HK-2 (cell line): ENCODE results near the gene LMF1.

ENCODE experiments used
- DNase-seq: peaks from one replicate; pipeline ENCODE4 v3.0.0-alpha.2; 2018; ENCODE audit not compliant: unreplicated experiment

The LMF1 gene

DNA sequence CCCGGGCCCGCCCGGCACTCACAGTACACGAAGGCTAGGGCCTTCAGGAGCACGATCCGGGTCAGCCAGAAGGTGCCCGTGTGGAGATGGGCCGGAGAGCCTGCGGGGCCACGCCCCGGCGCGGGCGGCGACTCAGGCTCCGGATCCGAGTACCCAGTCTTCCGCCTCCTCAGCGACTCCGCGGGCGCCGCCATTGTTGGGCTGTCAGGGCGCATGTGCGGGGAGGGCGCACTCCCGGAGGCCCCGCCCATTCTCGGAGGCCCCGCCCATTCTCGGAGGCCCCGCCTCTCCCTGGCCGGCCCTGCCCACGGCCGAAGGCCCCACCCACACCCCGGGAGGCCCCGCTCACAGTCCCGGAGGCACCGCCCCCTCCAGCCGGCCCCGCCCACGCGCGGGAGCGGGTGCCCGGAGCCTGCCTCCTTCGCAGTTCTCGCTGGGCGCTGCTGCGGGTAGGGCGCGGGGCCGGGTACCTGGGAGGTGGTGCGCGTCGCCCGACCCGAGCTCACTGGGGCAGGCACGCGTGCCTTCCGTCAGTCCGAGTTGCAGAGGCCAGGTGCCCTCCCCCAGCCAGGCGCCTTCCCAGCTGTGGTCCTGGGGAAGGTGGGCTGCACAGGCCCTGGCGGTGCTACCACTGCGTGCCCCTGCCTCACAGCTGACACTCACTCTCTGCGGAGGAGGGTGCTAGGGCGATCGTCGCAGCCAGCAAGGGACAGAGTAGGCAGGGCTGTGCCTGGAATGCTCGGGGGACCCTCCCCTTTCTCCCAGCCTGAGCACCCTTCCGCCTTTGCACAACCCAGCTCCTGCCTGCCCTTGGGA lies at the start of gene LMF1:
TSS of gene LMF1 (minus strand) at position 219 of the 816 bp plus-strand sequence. CDS start at position 215, 4 bp downstream.
- DNase-seq, result peak; percentile 88

DNA sequence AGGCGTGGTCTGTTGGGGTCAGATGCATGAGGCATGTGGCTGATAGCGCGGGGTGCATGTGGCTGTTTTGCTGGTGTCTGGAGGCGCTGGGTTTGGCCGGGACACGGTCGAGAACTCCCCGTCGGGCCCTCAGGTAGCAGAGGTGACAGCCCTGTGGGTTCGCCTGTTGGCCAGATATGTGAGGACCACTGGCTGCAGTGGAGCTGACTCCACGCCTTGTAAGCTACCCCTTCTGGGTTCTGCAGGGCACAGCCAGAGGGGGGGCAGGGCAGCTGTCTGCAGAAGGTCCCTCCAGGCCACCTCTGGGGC lies 49.3 kb upstream of the LMF1 start:
- DNase-seq, result no peak

DNA sequence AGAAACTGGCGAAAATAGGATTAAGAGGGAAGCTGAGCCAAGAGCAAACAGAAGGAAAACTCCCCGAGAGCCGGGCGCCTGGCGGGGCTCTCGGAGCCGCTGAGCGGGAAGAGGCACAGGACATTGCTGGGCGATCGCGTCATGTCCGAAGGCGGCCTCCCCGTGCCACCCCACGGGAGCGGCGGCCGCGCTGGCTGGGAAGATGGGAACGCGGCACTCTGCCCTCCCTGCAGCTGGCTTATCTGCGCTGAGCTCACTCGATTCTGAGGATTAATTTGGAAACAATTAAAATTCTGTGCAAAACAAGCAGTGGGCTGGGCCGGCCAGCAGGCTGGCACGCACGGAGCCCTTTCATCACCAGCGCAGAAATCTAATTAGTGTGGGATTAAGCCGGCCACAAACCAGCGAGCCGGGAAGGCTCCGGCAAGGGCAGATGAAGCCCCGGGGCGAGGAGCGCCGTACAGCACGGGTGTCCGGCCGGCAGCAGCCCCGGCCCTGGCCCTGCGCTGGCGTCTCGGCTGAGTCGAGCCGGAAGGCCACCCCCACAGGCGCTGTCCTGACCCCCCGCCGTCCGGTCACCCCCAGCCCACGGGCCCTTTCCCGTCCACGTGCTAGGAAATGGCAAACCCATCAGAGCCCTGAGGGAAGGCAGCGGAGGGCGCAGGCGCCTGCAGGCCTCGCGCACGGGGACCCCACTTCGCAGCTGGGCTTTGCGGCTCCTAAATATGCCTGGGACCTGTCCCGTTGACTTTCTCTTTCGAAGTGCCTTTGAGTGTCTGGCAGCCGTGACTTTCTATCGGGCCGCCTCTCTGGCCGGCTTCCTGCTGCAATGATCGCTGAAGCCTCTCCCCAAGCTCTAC lies 48.7 kb upstream of the LMF1 start:
- DNase-seq, result peak; percentile 57

DNA sequence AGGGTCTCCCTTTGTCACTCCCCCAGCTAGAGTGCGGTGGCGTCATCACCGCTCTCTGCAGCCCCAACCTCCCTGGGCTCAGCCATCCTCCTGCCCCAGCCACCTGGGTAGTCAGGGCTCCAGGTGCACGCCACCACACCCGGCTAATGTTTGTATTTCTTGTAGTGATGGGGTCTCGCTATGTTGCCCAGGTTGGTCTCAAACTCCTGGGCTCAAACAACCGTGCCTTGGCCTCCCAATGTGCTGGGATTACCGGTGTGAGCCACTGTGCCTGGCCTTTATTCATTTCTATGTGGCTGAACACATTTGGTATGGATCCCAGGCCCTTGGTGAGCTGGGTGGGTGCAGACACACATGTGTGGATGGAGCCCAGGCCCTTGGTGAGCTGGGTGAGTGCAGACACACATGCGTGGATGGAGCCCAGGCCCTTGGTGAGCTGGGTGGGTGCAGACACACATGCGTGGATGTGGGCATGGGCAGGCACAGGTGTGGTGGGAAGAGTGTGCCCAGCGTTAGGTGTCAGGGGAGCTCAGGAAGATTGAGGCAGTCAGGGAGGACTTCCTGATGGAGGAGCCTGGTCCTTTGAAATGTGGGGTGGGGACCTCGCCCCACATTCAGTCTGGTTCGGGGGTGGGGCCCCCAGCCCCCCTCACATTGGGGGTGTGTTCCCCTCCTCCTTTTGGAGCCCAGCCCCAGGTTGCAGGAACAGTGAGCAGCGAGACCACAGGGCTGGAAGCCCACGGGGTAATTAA lies 47.8 kb upstream of the LMF1 start:
- no peak for DNase-seq

DNA sequence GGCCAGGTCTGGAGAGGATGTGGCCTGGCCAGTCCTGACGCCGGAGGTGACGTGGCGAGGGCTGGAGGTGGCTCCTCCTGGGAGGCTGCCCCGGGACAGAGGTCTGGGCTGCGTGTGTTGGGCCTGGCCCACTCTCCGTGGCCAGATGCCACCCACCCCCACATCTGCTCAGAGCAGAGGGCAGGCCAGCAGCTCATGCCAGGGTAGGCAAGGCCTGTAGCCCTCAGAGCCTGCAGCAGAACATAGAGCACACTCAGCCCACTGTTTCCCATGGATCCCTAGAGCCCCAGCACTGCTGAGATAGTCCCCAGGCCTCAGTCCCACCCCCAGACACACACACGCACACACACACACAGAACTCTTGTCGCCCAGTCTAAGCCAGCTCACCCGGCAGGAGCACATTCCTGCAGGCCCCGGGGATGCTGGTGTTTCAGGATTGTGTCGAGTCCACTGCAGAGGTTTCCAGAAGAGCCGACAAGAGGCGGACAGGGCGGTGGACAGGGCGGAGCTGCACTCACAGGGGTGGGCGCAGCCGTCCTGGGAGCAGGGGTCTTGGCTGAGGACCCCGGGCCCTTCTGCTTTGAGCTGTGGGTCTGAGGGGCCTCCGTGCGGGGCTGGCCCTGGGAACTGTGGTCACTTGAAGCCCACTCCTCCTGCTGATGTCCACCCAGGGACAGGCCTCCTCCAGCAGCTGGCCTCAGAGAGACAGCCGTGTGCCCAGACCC lies 44.1 kb upstream of the LMF1 start:
- no peak for DNase-seq

DNA sequence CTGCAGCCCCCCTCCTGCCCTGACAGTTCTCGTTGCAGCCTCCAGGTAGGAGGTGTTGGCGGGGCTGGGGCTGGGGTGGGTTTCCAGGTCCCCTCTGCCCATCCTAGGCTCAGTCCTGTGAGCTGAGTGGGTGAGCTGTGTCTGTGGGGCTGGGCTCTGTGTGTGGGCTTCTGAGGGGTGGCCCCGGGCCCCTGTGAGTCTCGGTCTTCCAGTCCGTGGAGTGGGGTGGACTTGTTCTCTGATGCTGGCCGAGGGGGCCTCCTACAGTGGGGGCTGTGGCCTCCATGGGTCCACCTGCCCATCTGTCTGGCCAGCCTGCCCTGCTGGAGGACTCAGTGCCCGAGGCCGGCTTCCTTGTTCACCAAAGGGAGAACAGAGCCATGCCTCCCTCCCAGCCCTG lies 43.4 kb upstream of the LMF1 start:
- DNase-seq, result no peak

DNA sequence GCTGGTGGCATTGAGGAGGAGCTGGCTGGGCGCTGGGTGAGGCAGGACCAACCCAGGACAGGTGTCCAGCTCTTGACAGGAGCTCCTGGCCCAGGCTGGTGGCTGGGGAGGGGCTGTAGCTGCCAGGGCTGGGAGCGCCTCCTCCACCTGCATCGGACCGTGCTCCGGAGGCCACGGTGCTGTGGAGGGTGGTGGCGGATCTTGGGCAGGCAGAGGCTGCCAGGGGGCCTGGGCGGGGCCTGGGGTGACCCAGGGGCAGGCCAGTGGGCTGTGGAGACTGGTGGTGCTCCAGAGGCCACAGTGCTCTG lies 42.8 kb upstream of the LMF1 start:
- DNase-seq, result no peak

DNA sequence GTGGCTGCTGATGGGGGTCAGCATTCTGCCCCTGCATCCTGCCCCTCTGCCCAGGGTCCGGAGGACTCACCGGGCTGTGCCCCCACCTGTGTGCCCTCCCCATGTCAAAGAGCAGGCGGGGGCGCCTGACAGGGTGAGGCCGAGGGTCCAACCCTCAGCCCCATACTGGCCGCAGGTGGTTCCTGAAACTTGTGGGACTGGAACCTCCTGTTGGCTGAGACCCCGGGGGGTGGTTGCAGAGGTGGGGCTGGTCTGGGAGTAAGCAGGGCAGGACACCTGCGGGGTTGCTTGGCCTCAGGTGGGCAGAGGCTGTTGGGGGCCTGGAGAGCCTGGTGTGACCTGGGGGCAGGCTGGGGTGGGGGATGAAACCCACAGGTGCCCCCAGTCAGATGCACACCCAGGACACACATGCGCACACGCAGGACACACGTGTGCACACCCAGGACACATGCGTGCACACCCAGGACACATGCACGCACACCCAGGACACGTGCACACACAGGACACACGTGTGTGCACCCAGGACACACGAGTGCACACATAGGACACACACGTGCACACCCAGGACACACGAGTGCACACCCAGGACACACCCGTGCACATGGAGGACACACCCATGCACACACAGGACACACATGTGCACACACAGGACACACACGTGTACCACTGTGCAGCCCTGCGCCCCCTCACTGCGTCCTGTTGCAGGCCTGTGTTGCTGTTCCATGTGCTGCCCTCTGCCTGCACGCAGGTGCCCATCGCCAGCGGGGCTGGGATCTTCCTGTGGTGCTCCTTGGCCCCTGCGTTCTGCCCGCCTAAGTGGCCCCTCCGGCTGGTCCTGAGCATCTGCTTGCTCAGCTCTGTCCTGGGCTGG lies 42.2 kb upstream of the LMF1 start:
- no peak for DNase-seq

DNA sequence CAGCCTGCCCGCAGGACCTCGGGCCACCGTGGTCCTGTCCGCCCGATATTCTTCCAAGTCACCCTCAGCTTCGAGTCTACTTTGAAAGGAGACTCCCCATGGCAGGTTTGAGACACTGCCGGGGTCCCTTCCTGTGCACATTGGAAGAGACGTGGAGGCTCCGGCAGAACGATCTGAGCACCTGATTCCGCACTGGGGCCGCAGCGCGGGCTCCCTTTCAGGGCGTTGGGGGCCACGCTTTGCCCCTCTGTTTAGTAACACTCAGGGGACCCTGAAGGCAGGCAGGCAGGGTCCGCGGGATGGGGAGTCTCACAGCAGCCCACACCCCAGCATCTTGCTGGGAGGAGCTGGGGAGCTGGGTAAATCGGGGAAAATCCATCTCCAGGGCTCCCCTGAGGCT lies 41.4 kb upstream of the LMF1 start:
- DNase-seq, result no peak

DNA sequence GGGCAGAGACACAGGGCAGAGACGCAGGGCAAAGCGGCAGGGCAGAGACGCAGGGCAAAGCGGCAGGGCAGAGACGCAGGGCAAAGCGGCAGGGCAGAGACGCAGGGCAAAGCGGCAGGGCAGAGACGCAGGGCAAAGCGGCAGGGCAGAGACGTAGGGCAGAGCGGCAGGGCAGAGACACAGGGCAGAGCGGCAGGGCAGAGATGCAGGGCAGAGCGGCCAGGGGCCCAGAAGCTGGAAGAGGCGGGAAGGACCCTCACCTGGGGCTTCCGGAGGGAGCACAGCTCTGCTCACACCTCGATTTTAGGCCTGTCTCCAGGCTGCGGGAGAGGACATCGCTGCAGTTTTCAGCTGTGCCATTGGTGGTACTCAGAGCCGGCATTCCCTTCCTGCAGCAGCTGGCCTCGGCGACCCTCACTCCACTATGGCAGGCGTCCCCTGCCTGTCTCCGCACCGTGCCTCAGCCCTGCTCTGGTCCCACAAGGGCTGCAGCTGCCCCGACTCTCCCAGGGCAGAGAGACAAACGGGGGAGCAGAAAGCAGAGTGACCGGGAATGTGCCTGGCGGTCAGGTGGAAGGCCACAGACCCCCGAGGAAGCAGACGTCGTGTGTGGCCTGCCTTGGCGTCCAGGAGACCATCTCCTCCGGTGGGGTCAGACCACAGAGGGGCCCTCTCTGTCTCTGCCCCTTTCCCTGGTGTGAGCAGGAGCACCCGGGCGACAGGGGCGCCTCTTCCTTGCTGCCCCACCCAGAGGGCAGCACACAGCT lies 40.7 kb upstream of the LMF1 start:
- no peak for DNase-seq

DNA sequence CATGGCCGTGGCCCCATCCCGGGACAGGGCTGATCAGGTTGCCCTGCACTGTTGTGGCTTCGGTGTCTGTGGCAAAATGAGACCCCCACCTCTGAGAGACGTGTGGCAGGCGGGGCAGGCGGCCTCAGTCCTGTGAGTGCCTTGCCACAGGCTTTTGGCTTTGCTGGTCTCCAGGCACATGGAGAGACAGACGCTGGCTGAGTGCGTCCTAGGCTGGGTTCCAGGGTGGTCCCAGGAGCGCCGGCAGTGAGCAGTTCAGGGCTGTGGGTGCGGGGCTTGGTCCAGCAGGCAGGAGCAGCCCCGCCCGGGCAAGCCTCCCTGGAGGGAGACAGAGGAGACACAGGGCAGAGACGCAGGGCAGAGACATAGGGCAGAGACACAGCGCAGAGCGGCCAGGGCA lies 40.0 kb upstream of the LMF1 start:
- DNase-seq, result no peak

DNA sequence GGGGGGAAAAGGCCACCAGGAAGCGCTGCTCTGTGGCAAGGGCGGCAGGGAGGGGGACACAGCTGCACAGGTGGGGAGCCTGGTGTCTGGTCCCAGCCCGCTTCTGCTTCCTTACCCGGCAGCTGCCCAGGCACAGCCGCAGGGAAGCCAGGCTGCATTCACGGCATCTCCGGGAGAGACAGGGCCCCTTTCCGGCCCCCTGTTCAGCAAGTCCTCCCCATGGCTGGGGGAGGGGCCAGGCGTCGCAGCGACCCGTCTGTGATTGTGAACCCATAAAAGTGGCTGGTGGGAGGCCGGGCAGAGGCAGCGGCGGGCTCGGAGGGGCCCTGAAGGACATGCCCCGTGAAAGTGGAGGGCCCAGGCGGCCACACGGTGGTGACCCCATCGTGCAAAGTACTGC lies 39.5 kb upstream of the LMF1 start:
- DNase-seq, result no peak

DNA sequence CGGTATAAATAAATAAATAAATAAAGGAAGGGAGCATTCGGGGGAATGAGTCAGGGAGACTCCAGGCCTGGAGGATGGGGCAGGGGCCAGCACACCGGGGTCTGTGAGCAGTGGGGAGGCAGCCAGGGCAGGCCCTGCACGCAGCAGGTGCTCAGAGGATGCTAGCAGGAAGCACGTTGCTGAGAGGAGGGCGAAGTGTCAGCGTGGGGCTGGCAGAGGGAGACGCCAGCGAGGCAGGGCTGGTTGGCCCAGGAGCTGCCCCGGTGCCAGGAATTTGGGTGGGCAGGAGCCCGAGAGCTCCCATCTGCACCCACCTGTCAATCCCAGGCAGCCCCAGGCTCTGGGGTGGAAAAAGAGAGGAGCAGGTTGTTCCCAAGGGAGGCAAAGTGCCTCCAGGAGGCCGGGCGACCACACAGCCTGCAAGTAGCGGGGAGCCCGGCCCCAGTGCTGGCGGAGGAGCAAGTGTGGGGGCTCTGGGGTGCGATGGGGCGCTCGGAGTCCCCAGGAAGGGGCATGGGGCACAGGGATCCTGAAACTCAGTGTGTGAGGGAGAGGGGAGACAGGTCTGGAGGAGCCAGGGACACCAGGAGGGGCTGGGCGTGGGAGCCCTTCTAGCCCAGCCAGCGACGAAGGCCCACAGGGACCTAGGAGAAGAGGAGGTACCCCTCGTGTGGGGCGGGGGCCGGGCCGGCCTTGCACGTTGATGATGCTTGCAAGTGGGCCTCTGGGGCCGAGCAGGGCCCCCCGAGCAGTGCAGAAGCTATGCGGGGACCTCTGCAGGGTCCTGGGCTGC lies 38.8 kb upstream of the LMF1 start:
- no peak for DNase-seq

DNA sequence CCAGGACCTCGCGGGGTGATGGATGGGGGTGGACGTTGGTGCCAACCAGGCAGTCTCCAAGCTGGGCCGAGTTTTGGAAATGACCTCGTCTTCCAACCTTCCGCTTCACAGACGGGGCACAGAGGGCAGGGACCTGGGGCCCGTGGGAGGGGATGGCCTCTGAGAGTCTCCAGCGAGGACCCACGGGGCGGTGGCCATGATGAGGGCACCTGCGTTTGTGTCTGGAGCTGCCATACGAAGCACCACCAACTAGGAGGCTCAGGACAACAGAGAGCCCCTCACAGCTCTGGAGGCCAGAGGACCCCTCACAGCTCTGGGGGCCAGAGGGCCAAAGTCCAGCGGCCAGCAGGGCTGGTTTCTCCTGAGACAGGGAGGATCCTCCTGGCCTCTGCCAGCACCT lies 37.3 kb upstream of the LMF1 start:
- no peak for DNase-seq

DNA sequence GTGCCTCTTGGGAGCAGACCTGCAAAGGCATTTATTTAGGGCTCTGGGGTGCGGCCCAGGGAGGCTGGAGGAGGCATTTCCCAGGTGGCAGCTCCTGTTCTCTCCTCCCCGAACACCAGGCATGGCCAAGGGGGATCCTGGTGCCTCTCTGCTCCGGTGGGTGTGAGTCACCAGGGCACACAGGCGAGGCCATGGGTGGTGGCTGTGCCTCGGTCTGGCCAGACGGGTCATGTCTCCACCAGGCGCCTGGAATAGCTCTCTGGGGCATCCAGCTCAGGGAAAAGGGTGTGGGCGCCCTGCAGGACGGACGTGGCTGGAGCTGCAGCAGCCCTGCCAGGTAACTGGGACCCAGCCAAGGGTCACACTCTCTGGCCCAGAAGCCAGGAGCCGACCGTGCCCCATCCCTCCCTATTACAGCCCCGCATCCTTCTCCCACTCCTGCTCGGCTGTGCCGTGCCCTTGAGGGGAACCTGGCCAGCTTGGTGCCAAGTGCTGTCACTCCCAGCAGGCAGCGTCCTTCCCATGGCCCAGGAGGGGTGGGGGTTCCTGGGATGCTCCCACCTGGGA lies 36.6 kb upstream of the LMF1 start:
- no peak for DNase-seq

DNA sequence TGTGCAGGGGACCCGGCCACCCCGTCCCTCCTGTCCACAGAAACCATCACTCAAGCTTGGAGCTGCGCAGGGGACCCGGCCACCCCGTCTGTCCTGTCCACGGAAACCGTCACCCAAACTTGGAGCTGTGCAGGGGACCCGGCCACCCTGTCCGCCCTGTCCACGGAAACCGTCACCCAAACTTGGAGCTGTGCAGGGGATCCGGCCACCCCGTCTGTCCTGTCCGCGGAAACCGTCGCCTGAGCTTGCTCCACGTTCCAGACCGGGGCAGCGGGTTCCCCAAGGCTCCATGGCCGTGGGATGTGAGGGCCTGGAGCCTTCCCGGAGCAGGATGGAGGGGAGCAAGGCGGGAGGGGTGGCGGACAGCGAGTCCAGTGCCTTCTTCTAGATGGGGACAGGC lies 36.0 kb upstream of the LMF1 start:
- no peak for DNase-seq

DNA sequence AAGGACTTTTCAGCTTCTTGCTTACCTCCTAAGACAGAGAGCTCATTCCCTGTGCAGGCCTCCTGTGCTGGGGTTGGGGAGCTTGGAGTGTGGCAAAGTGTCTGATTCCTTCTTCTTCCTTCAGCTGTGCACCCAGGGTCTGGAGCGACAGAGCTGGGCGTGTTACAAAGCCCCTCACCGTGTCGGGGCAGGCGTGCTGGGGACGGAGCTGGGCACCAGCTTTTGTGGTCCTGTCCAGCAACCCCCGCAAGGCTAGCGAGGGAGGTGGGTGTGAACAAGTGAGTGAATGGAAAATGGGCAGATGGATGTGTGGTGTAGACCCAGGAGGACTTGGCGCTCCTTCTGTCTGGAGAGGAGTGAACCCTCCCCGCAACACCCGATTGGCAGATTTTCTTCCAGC lies 34.5 kb upstream of the LMF1 start:
- DNase-seq, result no peak

DNA sequence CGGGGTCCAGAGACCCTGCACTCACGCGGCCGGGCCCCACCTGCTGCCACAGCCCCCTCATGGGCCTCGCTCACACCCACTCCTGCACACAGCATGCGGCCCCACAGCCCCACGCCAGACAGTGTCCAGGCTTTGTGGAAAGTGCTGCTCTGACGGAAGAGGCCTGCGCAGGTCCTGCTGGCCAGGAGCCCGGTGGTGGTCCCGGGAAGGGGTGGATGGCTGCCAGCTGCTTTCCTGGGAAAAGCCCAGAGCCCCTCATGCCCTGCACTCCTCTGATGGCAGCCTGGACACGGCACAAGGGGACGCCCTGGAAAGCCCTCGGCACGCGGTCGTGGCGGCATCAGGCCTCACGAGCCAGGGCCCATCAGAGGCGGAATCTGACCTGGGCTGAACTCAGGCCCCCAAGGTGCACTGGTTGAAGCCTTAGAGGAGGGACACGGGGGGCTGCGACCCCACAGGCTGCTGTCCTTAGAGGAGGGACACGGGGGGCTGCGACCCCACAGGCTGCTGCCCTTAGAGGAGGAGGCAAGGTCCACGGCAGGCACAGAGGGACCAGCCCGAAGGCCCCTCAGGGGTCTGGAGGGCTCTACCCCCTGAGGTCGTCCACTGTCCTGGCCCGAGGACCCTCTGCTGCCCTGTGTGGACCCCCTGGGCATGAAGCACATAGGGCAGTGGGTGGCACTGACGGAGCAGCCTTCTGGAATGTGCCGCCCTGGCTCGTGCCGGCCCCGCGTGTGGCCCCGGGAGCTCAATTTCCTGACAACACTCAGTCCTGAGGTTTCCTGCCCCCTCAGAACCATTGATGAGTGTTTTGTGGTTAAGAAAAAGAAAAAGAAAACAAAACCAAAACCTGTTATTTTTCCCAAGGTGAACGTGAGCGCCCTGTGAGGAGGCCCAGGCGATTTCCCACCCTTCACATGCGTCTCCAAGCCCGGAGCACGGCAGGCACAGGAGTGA lies 32.9 kb upstream of the LMF1 start:
- DNase-seq, result peak; percentile 40
